HepG2 (cell line): ENCODE measurements around the gene CSMD2. TPM values are rescaled to one million over a fixed set of nuclear protein-coding genes. Genes with fewer than 3 reads are reported as not detected.

Experiments used
- ATAC-seq: fragments of 200-7000 bp; cut with Tn5 transposase; 3 replicates; pipeline ENCODE4 v1.9.1; 2020; ENCODE audit warnings: mild to moderate bottlenecking, moderate library complexity
- BruUV-seq: library from RNA; stranded (reverse); fragments of 400-500 nt; replicated peaks from 2 replicates; lab custom pipeline; 2021; lab: Mats Ljungman, UMichigan
- CTCF ChIA-PET: fragments of 300-600 bp; formaldehyde crosslinking; extraction: SDS; loops from one replicate; lab custom pipeline; 2021; ENCODE audit warnings: low total read pairs, inconsistent platforms, low intra/inter-chr PET ratio; lab: Yijun Ruan, JAX
- POLR2A ChIA-PET: fragments of 350-600 bp; sonication (Branson Sonifier 250); formaldehyde crosslinking; loops from one replicate; lab custom pipeline; 2020; ENCODE audit warnings: antibody characterized with exemption, inconsistent platforms; lab: Yijun Ruan, JAX
- DNase-seq: peaks from one replicate; pipeline ENCODE4 v3.0.0-alpha.2; 2015; ENCODE audit warnings: low spot score
- FAIRE-seq: peaks from 3 replicates; lab custom pipeline; 2011; peaks lifted over from hg19 to GRCh38; lab: Jason Lieb, UNC
- H2AFZ ChIP-seq: one replicate; pipeline ENCODE4 v1.6.1; 2011; ENCODE audit warnings: low read length, inconsistent platforms
- H3K27ac ChIP-seq: fragments of 300-600 bp; 3 replicates; pipeline ENCODE4 v1.8.0; 2011; ENCODE audit warnings: mixed run types, mild to moderate bottlenecking, mixed read lengths, low read length, inconsistent platforms; ENCODE audit not compliant: insufficient read depth; ENCODE audit errors: extremely low read length
- H3K27me3 ChIP-seq, 2 experiments: fragments of 200-600 bp in 1 of 2; 2 replicates in 1 of 2; 3 replicates in 1 of 2; pipeline versions ENCODE4 v1.6.0 to v1.8.0; 2011; ENCODE audit warnings: low read length in 2 of 2, mild to moderate bottlenecking in 2 of 2, moderate library complexity in 2 of 2, inconsistent platforms in 1 of 2; ENCODE audit not compliant: insufficient read depth in 2 of 2, control insufficient read depth in 1 of 2
- H3K36me3 ChIP-seq, 2 experiments: fragments of 200-600 bp in 1 of 2; replicated peaks in 1 of 2; 2 replicates in 1 of 2; 3 replicates in 1 of 2; pipeline versions ENCODE4 v1.5.1 to v1.8.0; 2011; ENCODE audit warnings: low read length in 2 of 2, inconsistent platforms in 1 of 2; ENCODE audit not compliant: insufficient read depth in 2 of 2, control insufficient read depth in 1 of 2
- H3K4me1 ChIP-seq: 2 replicates; pipeline ENCODE4 v1.5.1; 2012; ENCODE audit warnings: low read length, inconsistent platforms; ENCODE audit not compliant: insufficient read depth
- H3K4me2 ChIP-seq: 2 replicates; pipeline ENCODE4 v1.6.0; 2011; ENCODE audit warnings: low read depth, low read length, inconsistent platforms
- H3K4me3 ChIP-seq, 3 experiments: fragments of 200-600 bp in 1 of 3; sonication (generic), shearing (Covaris generic) in 1 of 3; replicated peaks in 1 of 3; 2 replicates each; pipeline ENCODE4 v1.5.1; 2011 to 2016; ENCODE audit warnings: low read length in 3 of 3, inconsistent platforms in 2 of 3, low read depth in 2 of 3, mild to moderate bottlenecking in 2 of 3, control low read depth in 1 of 3, mixed read lengths in 1 of 3; ENCODE audit not compliant: insufficient read depth in 1 of 3
- H3K79me2 ChIP-seq: one replicate; pipeline ENCODE4 v1.6.1; 2011; ENCODE audit warnings: low read length, inconsistent platforms; ENCODE audit not compliant: insufficient read depth
- H3K9ac ChIP-seq: 2 replicates; pipeline ENCODE4 v1.6.0; 2011; ENCODE audit warnings: mild to moderate bottlenecking, low read depth, low read length, inconsistent platforms; ENCODE audit not compliant: insufficient read depth
- H3K9me3 ChIP-seq: 2 replicates; pipeline ENCODE4 v1.5.1; 2012; ENCODE audit warnings: mild to moderate bottlenecking, low read length
- H4K20me1 ChIP-seq: 2 replicates; pipeline ENCODE4 v1.6.0; 2011; ENCODE audit warnings: inconsistent platforms, mild to moderate bottlenecking, low read length, moderate library complexity; ENCODE audit not compliant: insufficient read depth
- AGO1 ChIP-seq: fragments of 200-400 bp; formaldehyde crosslinking; IDR thresholded peaks from 2 replicates; pipeline ENCODE4 v1.6.1; 2017; ENCODE audit warnings: mild to moderate bottlenecking, low read depth, low read length, moderate library complexity; ENCODE audit not compliant: poor library complexity, severe bottlenecking
- ARNT ChIP-seq: fragments of 450-650 bp; IDR thresholded peaks from 2 replicates; pipeline ENCODE4 v1.6.1; 2017
- BCL6 ChIP-seq: IDR thresholded peaks from 2 replicates; pipeline ENCODE4 v1.6.1; 2016; ENCODE audit warnings: missing genetic modification reagents, missing compliant biosample characterization
- ETV6 ChIP-seq: sonication (generic); formaldehyde crosslinking; conservative IDR thresholded peaks from 2 replicates; pipeline ENCODE4 v1.4.0; 2020; ENCODE audit warnings: missing genetic modification reagents
- FOXM1 ChIP-seq: sonication (generic); formaldehyde crosslinking; IDR thresholded peaks from 2 replicates; pipeline ENCODE4 v1.5.0; 2020; ENCODE audit warnings: missing genetic modification reagents
- HDAC1 ChIP-seq: sonication (generic); formaldehyde crosslinking; IDR thresholded peaks from 2 replicates; pipeline ENCODE4 v1.5.1; 2020; ENCODE audit warnings: mild to moderate bottlenecking, missing genetic modification reagents
- HOXA5 ChIP-seq: sonication (generic); formaldehyde crosslinking; IDR thresholded peaks from 2 replicates; pipeline ENCODE4 v1.4.0; 2020; ENCODE audit warnings: missing genetic modification reagents
- KAT2B ChIP-seq: fragments of 150-350 bp; IDR thresholded peaks from 2 replicates; pipeline ENCODE4 v1.6.1; 2014; ENCODE audit warnings: low read depth, low read length, borderline replicate concordance
- MBNL3 ChIP-seq: fragments of 250-450 bp; sonication (Bioruptor Pico); conservative IDR thresholded peaks from 2 replicates; pipeline ENCODE4 v1.8.0; 2022; ENCODE audit warnings: mild to moderate bottlenecking, inconsistent platforms
- PHB2 ChIP-seq: fragments of 450-650 bp; IDR thresholded peaks from 2 replicates; pipeline ENCODE4 v1.6.1; 2018; ENCODE audit not compliant: partially characterized antibody
- SMC3 ChIP-seq: IDR thresholded peaks from 2 replicates; pipeline ENCODE4 v1.6.1; 2011; ENCODE audit warnings: low read length, improper control_type of control experiment
- SOX5 ChIP-seq: IDR thresholded peaks from 2 replicates; pipeline ENCODE4 v1.6.1; 2016; ENCODE audit warnings: borderline replicate concordance
- ZNF317 ChIP-seq: sonication (generic); formaldehyde crosslinking; IDR thresholded peaks from 2 replicates; pipeline ENCODE4 v1.5.0; 2020; ENCODE audit warnings: mild to moderate bottlenecking, missing genetic modification reagents
- ZNF350 ChIP-seq: sonication (generic); formaldehyde crosslinking; IDR thresholded peaks from 2 replicates; pipeline ENCODE4 v1.4.0; 2020; ENCODE audit warnings: mild to moderate bottlenecking, low read depth, missing genetic modification reagents, borderline replicate concordance
- ZNF569 ChIP-seq: sonication (generic); formaldehyde crosslinking; IDR thresholded peaks from 2 replicates; pipeline ENCODE4 v1.5.0; 2020; ENCODE audit warnings: mild to moderate bottlenecking, missing genetic modification reagents, moderate library complexity, borderline replicate concordance
- WGBS: methylation state at CpG from one replicate; pipeline ENCODE4 v1.1.6; 2017; ENCODE audit warnings: low lambda C conversion rate; 5-methylcytosine and 5-hydroxymethylcytosine counted together
- in situ Hi-C: cut with HindIII; loops from 2 replicates; pipeline ENCODE4 v1.10.0; 2017; ENCODE audit warnings: low pct_unique_long_range_greater_than_20kb; ENCODE audit not compliant: extremely low pct_ligation_motif_present
- intact Hi-C: fragments of 100-400 bp; cut with micrococcal nuclease; formaldehyde crosslinking; loops from one replicate; pipeline ENCODE4 v1.10.0; 2022; ENCODE audit not compliant: unreplicated experiment
- polyA plus RNA-seq, 8 experiments: library from polyadenylated mRNA; depleted of rRNA in 3 of 8; stranded (reverse) in 7 of 8; unstranded in 1 of 8; fragments of >200 nt; fragmentation: Illumina TruSeq in 4 of 8; extraction: Trizol in 4 of 8; gene quantifications; 2 replicates each; pipeline versions ENCODE4 v1.2.1 to v1.2.3, GENCODE V29; 2011 to 2016; ENCODE audit warnings: low read depth in 4 of 8, missing spikeins in 1 of 8, mixed read lengths in 1 of 8; ENCODE audit not compliant: insufficient read depth in 1 of 8
- total RNA-seq, 5 experiments: library from RNA; depleted of rRNA; stranded (reverse); fragments of >200 nt; fragmentation: Illumina TruSeq; extraction: Trizol; gene quantifications; 2 replicates each; pipeline ENCODE4 v1.2.3, GENCODE V29; 2016; ENCODE audit warnings: low read depth in 1 of 5
- TF ChIP-seq, protein P1 (sequence below): sonication (generic); formaldehyde crosslinking; IDR thresholded peaks from 2 replicates; pipeline ENCODE4 v1.5.0; 2020; ENCODE audit warnings: missing genetic modification reagents
- TF ChIP-seq, protein P2 (sequence below): sonication (generic); formaldehyde crosslinking; IDR thresholded peaks from 2 replicates; pipeline ENCODE4 v1.5.1; 2020; ENCODE audit warnings: mild to moderate bottlenecking, missing genetic modification reagents, moderate library complexity
- TF ChIP-seq, protein P3 (sequence below): sonication (generic); formaldehyde crosslinking; IDR thresholded peaks from 2 replicates; pipeline ENCODE4 v1.4.0; 2020; ENCODE audit warnings: mild to moderate bottlenecking, missing genetic modification reagents
- TF ChIP-seq, protein P4 (sequence below): IDR thresholded peaks from 2 replicates; pipeline ENCODE4 v1.6.1; 2016; ENCODE audit warnings: missing genetic modification reagents, missing compliant biosample characterization
- TF ChIP-seq, protein P5 (sequence below): sonication (generic); formaldehyde crosslinking; conservative IDR thresholded peaks from 2 replicates; pipeline ENCODE4 v1.4.0; 2020; ENCODE audit warnings: missing genetic modification reagents

The CSMD2 gene
- total and polyA plus RNA-seq, 2 of the 13 experiments (the other 11 are each of a cell fraction or from before 2014, with no cell fraction given): not detected

DNA sequence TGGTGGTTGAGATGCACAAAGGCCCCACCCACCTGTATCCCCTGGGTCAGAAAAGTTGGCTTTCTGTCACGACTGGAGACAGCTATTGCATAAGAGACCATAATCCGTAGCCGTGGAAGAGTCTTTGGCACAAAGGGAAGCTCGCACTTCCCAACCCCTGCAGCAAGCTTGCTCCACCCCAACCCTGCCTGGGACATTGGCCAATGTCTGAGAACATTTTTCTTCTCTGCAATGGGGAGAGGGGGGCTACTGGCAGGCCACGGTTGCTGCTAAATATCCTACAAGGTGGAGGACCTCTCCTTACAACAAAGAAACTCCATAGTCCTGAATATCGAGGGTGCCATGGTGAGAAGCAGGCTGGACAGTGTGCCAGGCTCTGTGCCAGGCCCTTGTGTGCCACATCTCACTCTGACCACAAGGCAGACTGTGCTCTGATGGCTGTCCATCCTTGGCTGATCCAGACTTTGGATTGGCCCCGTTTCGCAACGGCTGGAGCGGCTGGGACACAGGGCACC, 104.1 kb downstream of the CSMD2 start (continued):
- TF ChIP-seq HOXA5 (CRISPR knock-in tag) (no peak), ETV6 (CRISPR knock-in tag) (no peak), SOX5 (CRISPR knock-in tag) (no peak), ZNF317 (CRISPR knock-in tag) (no peak), ZNF569 (CRISPR knock-in tag) (no peak), KAT2B (no peak), ARNT (no peak), PHB2 (no peak)
- TF ChIP-seq, protein P1, sequence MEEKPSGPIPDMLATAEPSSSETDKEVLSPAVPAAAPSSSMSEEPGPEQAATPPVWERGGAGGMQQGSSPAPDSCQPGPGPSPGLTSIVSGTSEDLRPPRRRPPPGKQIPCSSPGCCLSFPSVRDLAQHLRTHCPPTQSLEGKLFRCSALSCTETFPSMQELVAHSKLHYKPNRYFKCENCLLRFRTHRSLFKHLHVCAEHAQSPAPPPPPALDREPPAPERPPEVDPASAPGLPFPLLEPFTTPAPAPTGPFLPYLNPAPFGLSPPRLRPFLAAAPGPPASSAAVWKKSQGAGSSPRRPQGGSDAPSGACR (CRISPR knock-in tag): no peak
- TF ChIP-seq, all 625 proteins: peak for 0

DNA sequence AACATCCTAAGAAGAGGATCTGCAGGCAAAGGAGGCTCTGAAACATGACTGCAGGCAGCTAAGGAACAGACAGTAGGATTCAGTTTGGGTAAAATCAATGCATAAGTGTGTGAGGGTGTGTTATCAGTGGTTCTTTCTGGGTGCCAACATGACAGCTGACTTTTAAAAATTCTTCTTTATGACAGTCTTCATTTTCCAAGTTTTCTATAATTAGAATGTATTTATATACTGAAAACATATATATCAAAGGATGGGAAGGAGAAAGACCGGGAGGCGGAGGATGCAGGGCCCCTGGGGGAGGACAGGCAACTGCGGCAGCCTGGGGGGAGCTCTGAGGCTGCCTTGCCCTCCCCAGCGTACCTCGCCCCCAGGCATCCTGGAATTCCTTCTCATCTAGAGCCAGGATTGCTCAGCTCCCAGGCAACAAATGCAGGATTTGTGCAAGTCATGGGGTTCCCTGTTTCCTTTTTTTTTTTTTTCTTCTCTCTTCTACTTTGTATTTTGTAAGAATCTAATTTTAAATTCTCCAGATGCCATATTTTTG, 104.8 kb downstream of the CSMD2 start:
- no peaks in the 10 kb centered on the region for H3K79me2 ChIP-seq
- no peak for FAIRE-seq
- no peak for ATAC-seq
- no peak overlapping the region for H3K27ac ChIP-seq
- DNase-seq: no peak
- in situ Hi-C loops: no loop called here
- no peak overlapping the region for H2AFZ ChIP-seq
- peaks cover 12% of the 10 kb centered on the region for H3K9me3 ChIP-seq
- H3K4me2 ChIP-seq: no peak overlapping the region
- POLR2A ChIA-PET: no interaction called here
- H3K9ac ChIP-seq: no peak overlapping the region
- intact Hi-C loops: no loop called here
- no peak overlapping the region for H3K4me3 ChIP-seq
- 17% methylated on average over 5 of the region's 5 CpGs for WGBS
- no peaks in the 10 kb centered on the region for H3K4me1 ChIP-seq
- H4K20me1 ChIP-seq: no peaks in the 10 kb centered on the region
- BruUV-seq: no TSS peak
- CTCF ChIA-PET: no interaction called here
- H3K36me3 ChIP-seq: no peaks in the 10 kb centered on the region
- no peaks in the 10 kb centered on the region for H3K27me3 ChIP-seq
- no peak for TF ChIP-seq FOXM1 (CRISPR knock-in tag)
- no peak for TF ChIP-seq ZNF317 (CRISPR knock-in tag)
- no peak for TF ChIP-seq MBNL3 (CRISPR knock-in tag)
- TF ChIP-seq, protein P2, sequence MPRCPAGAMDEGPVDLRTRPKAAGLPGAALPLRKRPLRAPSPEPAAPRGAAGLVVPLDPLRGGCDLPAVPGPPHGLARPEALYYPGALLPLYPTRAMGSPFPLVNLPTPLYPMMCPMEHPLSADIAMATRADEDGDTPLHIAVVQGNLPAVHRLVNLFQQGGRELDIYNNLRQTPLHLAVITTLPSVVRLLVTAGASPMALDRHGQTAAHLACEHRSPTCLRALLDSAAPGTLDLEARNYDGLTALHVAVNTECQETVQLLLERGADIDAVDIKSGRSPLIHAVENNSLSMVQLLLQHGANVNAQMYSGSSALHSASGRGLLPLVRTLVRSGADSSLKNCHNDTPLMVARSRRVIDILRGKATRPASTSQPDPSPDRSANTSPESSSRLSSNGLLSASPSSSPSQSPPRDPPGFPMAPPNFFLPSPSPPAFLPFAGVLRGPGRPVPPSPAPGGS (CRISPR knock-in tag): no peak
- no peak for TF ChIP-seq ZNF350 (CRISPR knock-in tag)
- TF ChIP-seq SMC3: no peak
- TF ChIP-seq HDAC1: no peak
- TF ChIP-seq, protein P3, sequence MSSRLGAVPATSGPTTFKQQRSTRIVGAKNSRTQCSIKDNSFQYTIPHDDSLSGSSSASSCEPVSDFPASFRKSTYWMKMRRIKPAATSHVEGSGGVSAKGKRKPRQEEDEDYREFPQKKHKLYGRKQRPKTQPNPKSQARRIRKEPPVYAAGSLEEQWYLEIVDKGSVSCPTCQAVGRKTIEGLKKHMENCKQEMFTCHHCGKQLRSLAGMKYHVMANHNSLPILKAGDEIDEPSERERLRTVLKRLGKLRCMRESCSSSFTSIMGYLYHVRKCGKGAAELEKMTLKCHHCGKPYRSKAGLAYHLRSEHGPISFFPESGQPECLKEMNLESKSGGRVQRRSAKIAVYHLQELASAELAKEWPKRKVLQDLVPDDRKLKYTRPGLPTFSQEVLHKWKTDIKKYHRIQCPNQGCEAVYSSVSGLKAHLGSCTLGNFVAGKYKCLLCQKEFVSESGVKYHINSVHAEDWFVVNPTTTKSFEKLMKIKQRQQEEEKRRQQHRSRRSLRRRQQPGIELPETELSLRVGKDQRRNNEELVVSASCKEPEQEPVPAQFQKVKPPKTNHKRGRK (CRISPR knock-in tag): no peak
- TF ChIP-seq BCL6 (CRISPR knock-in tag): no peak
- TF ChIP-seq, protein P4, sequence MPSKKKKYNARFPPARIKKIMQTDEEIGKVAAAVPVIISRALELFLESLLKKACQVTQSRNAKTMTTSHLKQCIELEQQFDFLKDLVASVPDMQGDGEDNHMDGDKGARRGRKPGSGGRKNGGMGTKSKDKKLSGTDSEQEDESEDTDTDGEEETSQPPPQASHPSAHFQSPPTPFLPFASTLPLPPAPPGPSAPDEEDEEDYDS: no peak
- TF ChIP-seq, protein P5, sequence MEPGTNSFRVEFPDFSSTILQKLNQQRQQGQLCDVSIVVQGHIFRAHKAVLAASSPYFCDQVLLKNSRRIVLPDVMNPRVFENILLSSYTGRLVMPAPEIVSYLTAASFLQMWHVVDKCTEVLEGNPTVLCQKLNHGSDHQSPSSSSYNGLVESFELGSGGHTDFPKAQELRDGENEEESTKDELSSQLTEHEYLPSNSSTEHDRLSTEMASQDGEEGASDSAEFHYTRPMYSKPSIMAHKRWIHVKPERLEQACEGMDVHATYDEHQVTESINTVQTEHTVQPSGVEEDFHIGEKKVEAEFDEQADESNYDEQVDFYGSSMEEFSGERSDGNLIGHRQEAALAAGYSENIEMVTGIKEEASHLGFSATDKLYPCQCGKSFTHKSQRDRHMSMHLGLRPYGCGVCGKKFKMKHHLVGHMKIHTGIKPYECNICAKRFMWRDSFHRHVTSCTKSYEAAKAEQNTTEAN (CRISPR knock-in tag): no peak
- no peak for TF ChIP-seq AGO1
